Measurements from ENCODE around the gene TUT4.

TUT4 gene

GRCh38 chr1:52572387-52572786 lies 19.5 kb upstream of the TUT4 start:
- DNase-seq = no peak

- no peak for DNase-seq
These were observed 18.9 kb upstream of the TUT4 start for GRCh38 chr1:52571783-52572182.

- no peak for DNase-seq
These were observed 16.7 kb upstream of the TUT4 start for GRCh38 chr1:52569449-52570210.

GRCh38 chr1:52567943-52568342 lies 15.1 kb upstream of the TUT4 start:
- no peak for DNase-seq

GRCh38 chr1:52562766-52563165 lies 9.9 kb upstream of the TUT4 start:
- DNase-seq = no peak

- no peak for DNase-seq
These were observed 7.0 kb upstream of the TUT4 start for GRCh38 chr1:52559875-52560274.

GRCh38 chr1:52558941-52559340 lies 6.0 kb upstream of the TUT4 start:
- no peak for DNase-seq

- DNase-seq = no peak
These were observed 3.9 kb upstream of the TUT4 start for GRCh38 chr1:52556641-52557360.

GRCh38 chr1:52554756-52555155 lies 1.9 kb upstream of the TUT4 start:
- DNase-seq = no peak

- no peak for DNase-seq
These were observed 1.4 kb upstream of the TUT4 start for GRCh38 chr1:52554267-52554640.

- DNase-seq = peak; percentile 90
These were observed 722 bp upstream of the TUT4 start for GRCh38 chr1:52553362-52554266.

GRCh38 chr1:52552236-52552504 lies 722 bp downstream of the TUT4 start:
- peak; percentile 75 for DNase-seq

GRCh38 chr1:52551507-52552235 lies 1.2 kb downstream of the TUT4 start:
- DNase-seq = peak; percentile 38

GRCh38 chr1:52550447-52550846 lies 2.4 kb downstream of the TUT4 start:
- DNase-seq = no peak

- DNase-seq = no peak
These were observed 3.6 kb downstream of the TUT4 start for GRCh38 chr1:52549267-52549666.

- DNase-seq = no peak
These were observed 6.0 kb downstream of the TUT4 start for GRCh38 chr1:52546852-52547251.

GRCh38 chr1:52544665-52545525 lies 8.0 kb downstream of the TUT4 start:
- no peak for DNase-seq

- DNase-seq = no peak
These were observed 10.7 kb downstream of the TUT4 start for GRCh38 chr1:52542085-52542688.

- DNase-seq = no peak
These were observed 17.7 kb downstream of the TUT4 start for GRCh38 chr1:52534928-52535764.

GRCh38 chr1:52533713-52534112 lies 19.2 kb downstream of the TUT4 start:
- no peak for DNase-seq
